HG02870 (cell line): Measurements from ENCODE around the gene NXPH3.
"Not testable (repeated sequence)": the region's sequence is repeated elsewhere in the genome, so short reads cannot be mapped to it uniquely, and the experiment has no call there.

Experiments used
- ATAC-seq: cut with Tn5 transposase; IDR thresholded peaks from one replicate; pipeline ENCODE4 v1.9.1; 2021; ENCODE audit warnings: mild to moderate bottlenecking, moderate library complexity; ENCODE audit not compliant: unreplicated experiment

NXPH3 gene

DNA sequence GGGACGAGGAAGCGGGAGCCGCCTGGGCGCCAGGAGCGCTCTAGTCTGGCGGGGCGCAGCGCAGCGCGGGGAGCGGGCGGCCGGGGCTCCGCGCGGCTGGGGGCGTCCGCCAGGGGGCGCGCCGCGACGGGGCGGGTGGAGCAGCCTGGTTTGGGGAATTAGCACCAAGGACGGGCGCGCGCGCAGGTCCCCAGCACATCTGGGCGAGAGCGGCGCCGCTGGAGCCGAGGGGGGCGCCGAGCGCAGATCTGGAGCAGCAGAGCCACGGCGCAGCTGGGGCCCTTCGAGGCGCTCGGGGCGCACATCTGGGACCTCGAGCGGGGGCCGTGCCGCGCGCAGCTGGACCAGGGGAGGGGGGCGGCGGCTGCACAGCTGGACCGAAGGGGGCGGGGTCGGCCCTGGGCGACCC lies at the start of gene NXPH3:
Gene NXPH3, plus strand, starts transcription at position 193 of the 409 bp plus-strand sequence. CDS start 349 bp downstream, outside the sequence.
- no peak for ATAC-seq

DNA sequence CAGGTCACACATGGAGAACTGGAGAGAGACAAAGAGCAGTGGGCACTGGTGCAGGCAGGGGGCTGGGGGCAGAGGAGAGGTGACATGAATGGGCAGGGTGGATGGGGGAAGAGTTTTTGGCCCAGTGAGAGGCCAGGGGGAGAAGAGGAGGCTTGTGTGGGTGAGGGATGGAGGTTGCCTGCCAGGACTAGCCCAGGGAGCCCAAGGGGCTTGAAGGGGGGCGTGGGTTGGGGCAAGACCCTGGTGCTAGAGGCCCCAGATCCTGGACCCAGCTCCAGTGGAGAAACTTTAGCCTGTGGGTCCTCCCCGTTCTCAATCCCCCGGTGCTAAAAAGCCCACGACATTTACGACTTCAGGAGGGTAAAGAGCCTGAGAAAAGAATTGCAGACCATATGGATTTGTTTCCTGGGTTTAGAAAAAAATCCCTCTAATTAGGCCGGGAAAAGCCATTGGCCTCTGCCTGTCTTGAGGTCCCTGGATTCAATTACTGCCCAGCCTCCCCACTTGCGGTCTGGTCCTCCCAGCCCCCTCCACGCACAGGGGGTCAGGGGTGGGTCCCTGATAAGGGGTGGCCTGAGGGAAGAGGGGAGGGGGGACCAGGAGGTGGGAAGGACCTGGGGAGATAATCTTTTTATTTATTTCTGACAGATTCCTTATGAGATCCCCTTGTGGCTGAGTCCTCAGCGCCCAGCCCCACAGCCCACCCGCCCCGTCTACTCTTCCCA lies 47.6 kb upstream of the NXPH3 start:
- ATAC-seq: no peak

DNA sequence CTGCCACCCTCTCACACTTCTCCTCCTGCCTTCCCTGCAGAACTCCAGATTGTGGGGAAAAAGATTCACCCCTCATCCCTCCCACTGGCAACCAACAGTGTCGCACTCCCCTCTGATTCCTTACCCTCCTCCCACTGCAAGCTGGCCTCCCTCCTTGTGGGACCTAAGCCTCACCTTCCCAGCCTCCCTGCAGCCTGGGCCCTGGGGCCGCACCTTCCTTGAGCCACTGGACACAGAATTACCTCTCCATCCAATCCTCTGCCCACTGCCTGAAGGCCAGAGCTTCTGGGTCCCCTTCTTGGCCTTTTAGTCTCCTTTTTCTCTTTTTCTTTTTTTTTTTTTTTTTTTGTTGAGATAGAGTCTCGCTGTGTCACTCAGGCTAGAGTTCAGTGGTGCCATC lies 46.7 kb upstream of the NXPH3 start:
- ATAC-seq: no peak

DNA sequence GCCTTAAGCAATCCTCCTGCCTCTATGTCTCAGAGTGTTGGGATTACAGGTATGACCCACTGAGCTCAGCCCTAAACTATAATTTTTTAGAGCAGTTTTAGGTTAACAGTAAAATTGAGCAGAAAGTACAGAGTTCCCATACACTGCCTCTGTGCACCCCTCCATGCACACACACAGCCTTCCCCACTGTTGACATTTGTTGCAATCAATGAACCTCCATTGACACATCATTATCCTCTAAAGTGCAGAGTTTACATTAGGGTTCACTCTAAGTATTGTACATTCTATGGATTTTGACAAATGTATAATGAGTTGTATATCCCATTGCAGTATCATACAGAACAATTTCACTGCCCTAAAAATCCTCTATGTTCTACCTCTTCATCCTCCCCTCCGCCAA lies 45.6 kb upstream of the NXPH3 start:
- no peak for ATAC-seq

DNA sequence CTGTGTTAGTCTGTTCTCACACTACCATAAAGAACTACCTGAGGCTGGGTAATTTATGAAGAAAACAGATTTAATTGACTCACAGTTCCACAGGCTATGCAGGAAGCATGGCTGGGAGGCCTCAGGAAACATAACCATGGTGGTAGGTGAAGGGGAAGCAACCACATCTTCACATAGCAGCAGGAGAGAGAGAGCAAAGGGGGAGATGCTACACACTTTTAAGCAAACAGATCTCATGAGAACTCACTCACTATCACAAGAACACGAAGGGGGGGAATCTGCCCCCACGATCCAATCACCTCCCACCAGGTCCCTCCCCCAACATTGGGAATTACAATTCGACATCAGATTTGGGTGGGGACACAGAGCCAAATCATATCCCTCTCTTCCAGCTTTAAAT lies 31.8 kb upstream of the NXPH3 start:
- ATAC-seq: no peak

DNA sequence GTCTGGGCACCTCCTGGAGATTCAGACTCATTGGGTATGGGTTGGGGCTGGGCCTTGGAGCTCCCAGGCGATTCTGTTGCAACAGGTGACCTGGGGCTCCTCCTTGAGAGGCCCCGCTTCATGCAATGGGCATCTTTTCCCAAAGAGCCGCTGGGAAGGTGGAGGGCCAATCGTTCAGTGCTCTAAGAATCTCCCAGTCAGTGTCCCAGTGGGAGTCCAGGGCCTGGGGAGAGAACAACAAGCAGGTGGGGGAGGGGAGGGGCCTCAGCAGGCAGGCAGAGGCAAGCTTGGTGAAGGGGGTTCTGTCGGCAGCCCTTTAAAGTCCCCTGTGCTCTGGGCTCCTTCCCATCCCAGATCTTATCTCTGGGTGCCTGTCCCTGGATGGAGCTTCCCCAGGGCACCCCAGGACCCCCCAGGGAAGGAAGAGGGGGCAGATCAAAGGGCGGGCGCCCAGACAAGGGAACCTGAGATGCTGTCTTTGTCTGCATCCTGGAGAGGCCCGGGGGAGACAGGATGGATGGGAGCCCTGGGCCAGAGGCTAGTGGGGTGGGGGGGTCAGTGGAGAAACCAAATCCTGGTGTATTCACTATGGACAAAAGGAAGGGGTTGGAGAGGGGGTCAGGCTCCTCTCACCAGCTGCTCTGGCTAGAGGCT lies 30.5 kb upstream of the NXPH3 start:
- ATAC-seq: no peak

DNA sequence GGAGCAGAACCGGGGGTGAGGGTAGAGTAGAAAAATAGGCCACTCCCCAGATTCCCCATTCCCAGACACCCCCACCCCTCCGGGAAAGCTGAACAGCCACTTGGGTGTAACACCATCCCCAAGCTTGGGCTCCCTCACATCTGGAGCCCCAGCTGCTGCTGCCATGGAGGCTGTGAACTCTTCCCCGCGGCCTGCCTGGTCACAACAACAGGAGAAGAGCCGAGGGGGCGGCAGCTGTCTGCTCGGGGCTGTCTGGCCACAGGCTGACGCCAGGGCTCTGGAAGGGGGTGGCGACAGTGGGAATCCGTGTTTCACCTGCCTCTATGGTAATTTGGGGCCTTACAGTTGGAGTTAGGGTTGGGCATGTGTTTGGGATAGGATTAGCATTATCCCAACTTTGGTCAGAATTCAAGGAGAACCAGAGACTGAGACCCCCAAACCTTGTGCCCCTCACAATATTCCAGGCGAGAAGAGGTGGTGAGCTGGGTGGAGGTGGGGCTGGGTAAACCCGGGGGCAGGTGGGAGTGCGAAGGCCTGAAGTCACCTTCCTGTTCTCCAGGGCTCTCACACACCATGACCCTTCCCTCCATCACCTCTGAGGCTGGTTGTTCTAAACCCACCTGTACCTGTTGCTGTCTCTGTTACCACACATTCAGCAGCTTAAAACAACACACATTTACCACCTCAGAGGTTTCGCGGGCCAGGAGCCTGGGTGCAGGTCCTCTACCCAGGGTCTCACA lies 29.7 kb upstream of the NXPH3 start:
- ATAC-seq: no peak

DNA sequence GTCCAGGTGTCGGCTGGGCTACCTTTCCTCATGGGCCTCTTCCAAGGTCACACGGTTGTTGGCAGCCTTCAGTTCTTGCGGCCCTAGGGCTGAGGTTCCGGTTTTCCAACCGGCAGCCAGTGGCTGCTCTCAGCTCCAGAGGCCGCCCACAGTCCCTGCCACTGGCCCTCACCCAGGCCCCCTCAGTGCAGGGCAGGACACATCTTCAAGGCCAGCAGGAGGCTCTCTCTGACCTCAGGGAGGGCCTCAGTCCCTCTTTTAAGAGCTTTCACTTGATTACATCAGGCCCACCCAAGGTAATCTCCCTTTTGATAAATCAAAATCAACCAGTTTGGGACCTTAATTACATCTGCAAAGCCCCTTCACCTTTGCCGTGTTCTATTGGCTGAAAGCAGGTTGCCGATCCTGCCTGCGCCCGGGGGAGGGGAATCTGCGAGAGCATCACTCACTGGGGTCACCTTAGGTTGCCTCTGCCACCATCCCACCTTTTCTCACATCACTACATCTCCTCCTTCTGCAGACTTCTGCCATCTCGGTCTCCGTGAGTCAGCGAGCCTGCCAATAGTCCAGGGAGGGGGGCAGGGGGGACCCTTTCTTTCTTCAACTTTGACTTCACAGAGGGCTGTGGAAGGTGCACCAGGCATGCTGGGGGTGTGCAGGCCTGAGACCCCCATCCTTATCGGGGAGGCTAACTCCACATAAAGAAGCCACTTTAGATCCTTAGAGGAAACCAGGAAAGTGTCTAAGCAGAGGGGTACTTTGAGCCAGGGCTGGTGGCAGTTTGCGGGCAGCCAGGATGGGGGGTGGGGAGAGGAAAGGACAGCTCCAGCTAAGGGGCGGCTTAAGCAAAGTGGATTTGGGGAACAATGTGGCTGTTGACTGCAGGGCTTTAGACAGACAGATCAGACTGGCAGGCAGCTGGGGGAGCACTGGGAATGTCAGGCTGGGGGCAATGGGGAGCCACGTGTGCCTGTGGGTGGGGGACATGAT lies 28.8 kb upstream of the NXPH3 start:
- no peak for ATAC-seq

DNA sequence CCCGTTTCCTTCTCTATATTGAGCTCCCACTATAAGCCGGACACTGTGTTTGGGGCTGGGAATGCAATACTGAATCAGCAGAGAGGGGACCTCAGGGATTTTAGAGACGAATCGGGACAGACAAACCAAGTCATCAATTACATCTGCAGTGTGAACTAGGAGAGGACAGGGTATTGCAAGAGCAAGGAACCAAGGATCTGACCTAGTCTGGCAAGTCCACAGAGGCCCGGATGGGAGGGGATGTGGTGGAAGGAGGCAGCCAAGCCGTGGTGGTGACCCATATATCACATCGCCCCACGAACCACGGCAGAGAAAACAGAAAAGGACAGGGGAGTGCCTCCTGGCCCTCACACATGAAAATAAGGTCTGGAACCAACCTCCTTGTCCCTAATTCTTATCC lies 28.1 kb upstream of the NXPH3 start:
- ATAC-seq: no peak

DNA sequence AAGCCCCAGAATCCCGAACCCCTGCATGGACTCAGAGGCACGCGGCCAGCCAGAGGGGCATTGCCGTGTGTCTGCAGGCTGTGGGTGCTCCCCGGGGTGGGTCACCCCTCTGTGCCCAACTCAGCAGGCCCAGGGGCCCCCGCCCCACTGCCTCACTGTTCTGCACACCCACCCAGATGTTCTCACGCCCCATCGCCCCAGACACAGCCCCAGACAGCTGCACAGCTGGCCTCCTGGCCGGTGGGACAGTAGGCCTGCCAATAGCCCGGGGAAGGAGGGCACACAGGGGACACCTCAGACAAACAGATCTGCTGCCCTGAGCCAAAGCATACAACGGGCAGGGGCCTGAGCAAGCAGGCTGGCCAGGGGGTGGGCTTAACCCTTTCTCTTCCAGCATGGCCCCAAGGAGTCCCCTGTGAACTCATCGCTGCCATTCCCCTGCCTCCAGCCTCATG lies 27.6 kb upstream of the NXPH3 start:
- ATAC-seq: no peak

DNA sequence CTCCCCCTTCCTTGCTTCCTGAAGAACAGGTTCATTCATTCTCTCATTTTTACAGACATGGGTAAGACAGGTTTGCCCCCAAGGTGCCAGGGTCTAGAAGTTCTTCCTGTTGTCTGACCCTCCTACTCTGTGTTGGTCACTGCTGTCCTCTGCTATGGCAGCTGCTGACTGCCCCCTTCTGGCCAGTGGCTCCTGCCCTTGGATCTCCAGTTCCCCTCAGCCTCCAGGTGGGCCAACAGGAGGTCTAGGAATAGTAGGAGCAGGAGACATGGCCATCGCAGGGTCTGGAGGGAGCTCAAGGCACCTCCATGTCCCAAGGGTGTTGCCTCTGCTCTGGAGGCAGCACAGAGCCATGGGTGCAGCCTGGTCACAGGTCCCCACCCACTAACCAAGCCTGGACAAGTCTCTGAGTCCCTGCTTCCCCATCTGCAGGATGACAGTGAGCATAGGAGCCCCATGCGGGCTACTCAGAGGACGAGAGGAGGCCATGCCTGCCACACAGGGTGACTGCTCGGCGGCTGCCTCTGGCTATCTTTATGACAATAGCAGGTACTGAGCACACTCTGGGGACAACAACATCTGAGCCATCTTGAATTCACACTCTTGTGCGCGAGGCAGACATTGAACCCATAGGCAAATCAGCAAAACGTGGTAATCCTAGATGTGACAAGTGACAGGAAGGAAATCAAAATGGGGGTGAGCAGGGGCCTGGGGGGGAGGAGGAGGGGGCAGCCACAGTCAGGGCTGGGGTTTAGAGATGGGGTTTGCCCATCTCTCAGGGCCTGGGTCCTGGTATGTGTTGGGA lies 27.0 kb upstream of the NXPH3 start:
- no peak for ATAC-seq

DNA sequence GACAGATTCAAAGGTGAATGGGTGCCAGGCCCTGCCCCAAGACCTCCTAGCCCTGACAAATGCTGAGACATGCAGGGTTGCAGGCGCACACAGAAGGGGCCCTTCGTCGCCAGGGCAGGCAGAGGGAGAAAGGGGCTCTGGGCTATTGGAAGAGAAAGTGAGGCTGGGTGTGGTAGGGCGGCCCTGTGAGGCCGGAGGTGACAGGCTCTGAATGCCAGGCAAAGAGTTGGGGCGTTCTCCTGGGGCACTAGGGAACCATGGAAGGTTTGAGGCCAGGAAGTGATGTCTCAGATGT lies 26.4 kb upstream of the NXPH3 start:
- no peak for ATAC-seq

DNA sequence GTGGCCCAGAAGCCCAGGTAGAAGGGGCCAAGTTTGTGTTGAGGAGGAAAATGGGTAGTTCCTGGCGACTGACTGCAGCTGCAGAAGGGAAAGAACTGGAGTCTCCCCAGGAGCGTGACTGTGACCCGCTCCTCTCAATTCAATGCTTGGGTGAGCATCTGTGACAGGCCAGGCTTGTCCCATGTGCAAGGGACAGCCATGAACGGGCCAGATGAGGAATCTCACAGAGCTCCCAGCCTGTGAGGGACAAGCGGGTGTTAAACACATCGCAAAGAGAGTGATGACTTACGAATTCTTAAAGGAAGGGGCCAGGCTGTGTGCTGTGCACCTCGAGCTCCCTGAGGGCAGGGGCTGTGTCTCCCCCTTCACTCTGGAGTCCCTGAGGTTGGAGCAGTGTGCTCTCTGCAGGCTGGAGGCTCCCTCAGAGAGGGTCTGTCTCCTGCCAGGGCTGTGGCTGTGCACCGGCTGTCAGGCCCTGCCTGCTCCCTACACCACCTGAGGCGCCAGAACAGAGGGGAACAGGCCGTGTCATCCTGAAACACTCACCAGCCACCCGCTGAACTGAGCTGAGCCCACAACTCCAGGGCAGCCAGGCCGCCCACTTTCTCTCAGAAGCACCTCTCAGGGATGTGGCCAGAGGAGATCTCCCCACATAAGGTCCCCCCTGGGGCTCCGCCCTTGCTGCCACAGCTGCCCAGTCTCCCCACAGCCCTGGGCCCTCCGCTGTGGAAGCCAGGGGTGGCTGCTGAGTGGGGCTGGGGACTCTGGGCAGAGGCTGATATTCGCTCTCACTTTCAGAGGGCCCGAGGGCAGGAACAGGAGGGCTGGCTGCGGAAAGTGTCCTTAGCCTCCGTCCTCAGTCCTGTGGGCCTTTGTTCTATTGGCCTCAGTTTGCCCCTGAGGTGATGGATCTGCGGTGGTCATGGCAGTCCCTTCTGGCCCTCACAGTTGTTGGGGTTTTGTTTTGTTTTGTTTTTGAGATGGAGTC lies 25.7 kb upstream of the NXPH3 start:
- no peak for ATAC-seq

DNA sequence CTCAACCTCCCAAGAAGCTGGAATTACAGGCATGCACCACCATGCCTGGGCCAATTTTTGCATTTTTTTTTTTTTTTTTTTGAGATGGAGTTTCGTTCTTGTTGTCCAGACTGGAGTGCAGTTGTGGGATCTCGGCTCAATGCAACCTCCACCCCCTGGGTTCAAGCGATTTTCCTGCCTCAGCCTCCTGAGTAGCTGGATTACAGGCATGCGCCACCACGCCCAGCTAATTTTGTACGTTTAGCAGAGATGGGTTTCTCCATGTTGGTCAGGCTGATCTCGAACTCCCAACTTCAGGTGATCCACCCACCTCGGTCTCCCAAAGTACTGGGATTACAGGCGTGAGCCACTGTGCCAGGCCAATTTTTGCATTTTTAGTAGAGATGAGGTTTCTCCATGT lies 24.9 kb upstream of the NXPH3 start:
- ATAC-seq: not testable (repeated sequence)

DNA sequence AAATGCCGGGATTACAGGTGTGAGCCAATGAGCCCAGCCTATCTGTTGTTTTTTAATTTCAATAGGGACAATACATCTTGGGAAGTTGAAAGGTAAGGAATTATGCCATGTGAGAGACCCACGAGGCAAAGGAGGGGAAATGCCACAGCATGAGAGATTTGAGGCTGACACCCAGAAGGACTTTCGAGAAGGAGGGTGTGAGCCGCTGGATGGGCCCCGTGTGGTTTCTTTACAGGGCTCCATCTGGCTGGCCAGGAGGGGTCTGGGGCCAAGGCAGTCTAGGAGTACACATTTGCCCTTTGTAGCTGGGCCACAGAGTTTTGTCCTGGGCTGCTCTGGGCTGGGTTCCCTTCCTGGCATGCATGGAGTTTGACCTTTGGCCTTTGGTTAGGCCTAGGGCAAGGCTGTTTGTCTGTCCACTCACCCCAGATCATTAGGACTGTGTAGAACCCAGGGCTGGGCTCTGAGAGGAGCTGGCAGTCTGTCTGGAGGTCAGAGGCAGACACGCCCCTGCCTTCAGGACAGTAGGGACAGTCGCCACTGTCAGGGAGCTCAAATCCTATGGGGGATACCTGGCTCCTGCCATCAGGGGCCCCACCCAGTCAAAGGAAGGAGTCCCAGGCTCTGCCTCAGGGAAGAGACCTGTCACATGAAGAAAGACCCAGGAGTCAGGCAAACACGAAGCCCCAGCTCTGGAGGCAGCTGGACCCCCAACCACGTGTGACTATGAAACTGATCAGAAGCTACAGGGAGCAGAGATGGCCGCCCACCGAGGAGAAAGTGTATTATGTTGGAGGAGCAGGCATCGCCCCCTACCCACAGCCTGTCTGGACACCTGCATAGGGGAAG lies 24.2 kb upstream of the NXPH3 start:
- no peak for ATAC-seq

DNA sequence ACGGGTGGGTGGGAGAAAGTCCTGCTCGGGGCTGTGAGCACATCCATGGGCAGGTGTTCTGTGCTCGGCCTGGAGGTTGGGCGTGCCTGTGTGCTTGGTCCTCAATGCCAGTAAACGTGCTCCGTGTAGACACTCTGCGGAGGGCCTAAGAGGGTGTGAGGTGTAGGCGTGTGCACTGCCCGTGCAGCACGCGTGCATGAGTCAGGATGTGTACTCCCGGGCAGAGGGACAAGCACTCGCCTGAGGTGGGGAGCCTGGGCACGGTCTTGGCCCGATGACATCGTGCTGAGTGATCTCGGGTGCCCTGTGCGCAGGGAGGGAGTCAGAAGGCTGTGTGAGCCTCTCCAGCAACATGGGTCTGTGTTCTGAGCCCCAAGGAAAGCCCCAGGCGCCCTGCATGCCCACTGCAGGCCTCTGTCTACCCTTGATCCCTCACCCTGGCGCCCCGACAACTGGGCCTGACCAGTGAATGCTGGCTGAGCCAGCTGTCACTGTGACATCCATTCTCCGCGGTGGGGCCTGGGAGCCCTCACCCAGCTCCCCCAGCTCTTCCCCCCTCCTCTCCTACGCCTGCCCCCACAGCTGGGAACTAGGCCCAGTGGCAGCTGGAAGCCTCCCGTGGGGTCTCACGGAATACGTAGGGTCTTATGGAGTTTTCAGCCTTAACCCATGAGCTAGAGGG lies 23.5 kb upstream of the NXPH3 start:
- ATAC-seq: no peak

DNA sequence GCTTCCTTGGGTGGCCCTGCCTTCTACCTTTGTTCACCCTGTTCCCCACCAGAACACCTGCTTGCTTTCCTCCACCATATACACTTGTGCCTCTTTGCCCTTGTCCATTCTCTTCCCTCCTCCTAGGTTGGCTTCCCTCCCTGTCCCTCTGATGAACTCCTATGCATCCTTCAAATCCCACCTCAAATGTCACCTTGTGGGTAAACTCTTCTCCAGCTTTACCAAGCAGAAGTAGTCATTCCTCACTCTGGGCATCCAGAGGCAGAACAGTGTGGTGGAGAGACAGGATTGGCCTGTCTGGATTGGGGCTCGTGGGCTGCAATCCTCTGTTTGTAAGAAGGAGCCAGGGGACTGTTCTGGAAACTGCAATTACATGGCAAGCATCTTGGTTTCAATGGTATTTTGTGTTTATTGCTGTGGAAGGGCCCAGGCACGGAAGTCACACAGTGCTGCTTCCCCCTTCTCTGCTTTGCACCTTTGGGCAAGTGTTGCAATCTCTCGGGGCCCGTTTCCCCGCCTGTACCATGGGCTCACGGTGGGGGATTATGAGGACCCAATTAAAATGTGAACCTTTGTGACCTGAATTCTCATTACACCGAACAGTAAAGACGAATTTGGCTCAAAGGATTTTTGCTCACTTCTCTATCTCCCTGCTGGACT lies 21.9 kb upstream of the NXPH3 start:
- ATAC-seq: no peak
